Brain microvascular endothelial cell (primary cell): ENCODE data around the gene SLC44A5.

Experiments used
- DNase-seq: peaks from one replicate; pipeline ENCODE4 v3.0.0-alpha.2; 2020
- H3K27ac ChIP-seq: fragments of 250-450 bp; sonication (Bioruptor Pico); 2 replicates; pipeline ENCODE4 v1.5.1; 2020; ENCODE audit warnings: mild to moderate bottlenecking, moderate library complexity
- H3K27me3 ChIP-seq: fragments of 250-450 bp; sonication (Bioruptor Pico); replicated peaks from 2 replicates; pipeline ENCODE4 v1.5.1; 2020; ENCODE audit warnings: mild to moderate bottlenecking
- H3K36me3 ChIP-seq: fragments of 250-450 bp; sonication (Bioruptor Pico); replicated peaks from 2 replicates; pipeline ENCODE4 v1.5.1; 2020; ENCODE audit warnings: mild to moderate bottlenecking
- H3K4me3 ChIP-seq: 2 replicates; pipeline ENCODE4 v1.5.1; 2011; ENCODE audit warnings: low read depth, mild to moderate bottlenecking, control low read depth, low read length, moderate library complexity
- in situ Hi-C: cut with HindIII; loops from 2 replicates; pipeline ENCODE4 v1.10.0; 2017; ENCODE audit warnings: low sequenced_read_pairs, low pct_ligation_motif_present
- TF ChIP-seq, protein P1 (sequence below): IDR thresholded peaks from 2 replicates; pipeline ENCODE4 v1.5.1; 2011; ENCODE audit warnings: low read depth, mild to moderate bottlenecking, moderate library complexity, low read length, control low read depth, inconsistent platforms; ENCODE audit errors: missing control alignments

The SLC44A5 gene

DNA sequence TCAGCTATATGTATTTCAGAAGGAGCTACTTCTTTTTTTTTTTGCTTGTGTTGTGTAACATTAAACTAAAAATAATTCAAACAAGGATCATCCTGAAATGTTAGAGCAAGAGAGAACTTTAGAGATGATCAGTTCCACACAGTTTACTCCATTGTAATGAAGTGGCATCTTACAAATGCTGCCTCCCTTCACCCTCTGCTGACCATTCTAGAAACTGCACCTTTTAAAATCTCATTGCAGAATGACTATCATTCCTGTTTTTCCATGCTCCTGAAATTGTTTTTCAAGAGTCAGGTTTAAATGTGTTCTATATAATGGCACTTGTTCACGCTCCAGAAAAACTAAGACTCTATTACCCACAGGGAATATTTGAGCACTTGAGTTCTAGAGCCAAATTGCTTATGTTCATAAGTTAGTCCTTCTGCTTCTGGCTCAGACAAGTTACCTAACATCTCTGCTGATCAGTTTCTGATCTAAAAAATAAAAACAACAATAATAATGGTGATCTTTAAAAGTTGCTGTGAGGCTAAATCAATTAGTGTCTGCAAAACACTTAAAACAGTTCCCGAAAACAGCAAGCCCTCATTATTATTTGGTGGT is 21.5 kb upstream of the SLC44A5 start:
- in situ Hi-C loops = no loop called here
- peak; percentile 17 for DNase-seq

DNA sequence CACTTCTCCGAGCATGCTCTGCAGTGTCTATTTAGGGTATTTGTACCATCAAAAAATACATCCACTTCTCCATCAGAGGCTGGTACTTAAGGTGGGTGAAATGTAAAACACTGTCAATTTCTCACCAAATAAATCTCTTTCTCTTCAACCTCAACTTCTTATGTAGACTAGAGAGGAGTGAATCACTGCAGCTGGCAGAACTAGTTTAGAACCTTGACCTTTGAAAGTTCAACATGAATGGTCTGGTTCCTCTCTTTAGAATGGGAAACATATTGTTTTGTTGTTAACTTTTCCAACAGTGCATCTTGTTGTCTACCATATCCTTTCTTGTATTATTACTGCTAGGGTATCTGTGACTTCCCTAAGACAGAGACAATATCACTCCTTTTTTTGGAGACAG is 20.1 kb upstream of the SLC44A5 start:
- no peak overlapping the region for H3K4me3 ChIP-seq
- H3K27ac ChIP-seq = no peak overlapping the region
- TF ChIP-seq, protein P1, sequence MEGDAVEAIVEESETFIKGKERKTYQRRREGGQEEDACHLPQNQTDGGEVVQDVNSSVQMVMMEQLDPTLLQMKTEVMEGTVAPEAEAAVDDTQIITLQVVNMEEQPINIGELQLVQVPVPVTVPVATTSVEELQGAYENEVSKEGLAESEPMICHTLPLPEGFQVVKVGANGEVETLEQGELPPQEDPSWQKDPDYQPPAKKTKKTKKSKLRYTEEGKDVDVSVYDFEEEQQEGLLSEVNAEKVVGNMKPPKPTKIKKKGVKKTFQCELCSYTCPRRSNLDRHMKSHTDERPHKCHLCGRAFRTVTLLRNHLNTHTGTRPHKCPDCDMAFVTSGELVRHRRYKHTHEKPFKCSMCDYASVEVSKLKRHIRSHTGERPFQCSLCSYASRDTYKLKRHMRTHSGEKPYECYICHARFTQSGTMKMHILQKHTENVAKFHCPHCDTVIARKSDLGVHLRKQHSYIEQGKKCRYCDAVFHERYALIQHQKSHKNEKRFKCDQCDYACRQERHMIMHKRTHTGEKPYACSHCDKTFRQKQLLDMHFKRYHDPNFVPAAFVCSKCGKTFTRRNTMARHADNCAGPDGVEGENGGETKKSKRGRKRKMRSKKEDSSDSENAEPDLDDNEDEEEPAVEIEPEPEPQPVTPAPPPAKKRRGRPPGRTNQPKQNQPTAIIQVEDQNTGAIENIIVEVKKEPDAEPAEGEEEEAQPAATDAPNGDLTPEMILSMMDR = no peak
- DNase-seq = no peak
- in situ Hi-C loops = no loop called here
- no peaks in the 10 kb centered on the region for H3K36me3 ChIP-seq
- no peaks in the 10 kb centered on the region for H3K27me3 ChIP-seq

More for the DNA sequence above, 21.5 kb upstream of the SLC44A5 start:
- no peak overlapping the region for H3K27ac ChIP-seq
- no peaks in the 10 kb centered on the region for H3K27me3 ChIP-seq
- no peak overlapping the region for H3K4me3 ChIP-seq
- TF ChIP-seq, protein P1 = peak; percentile 73
- no peaks in the 10 kb centered on the region for H3K36me3 ChIP-seq

DNA sequence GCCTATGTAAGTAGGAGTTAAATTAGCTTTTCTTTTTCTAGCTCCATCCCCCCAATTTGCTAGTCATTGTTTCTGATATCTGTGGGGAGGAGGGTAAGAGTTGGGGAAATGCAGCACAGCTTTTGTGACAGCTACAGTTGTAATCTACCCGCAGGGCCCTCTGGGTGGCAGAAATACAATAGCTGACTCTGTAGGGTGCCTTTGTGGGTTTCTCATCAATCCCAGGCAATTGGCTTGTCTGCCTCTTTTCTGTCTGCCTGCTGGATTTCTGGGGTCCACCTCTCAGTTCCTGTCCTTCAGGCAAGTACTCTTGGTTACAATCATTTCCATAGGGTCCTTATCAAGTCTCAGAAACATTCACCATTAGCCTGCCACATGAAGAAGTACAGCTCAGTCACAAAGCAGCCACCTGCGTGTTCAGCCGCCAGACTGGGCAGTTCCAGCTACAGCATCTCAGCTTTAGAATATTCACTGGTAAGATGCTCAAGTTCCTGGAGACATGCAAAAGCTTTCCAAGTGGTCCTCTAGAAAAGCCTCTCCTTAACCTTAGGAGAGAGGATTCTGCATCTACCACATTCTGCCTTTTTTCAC is 19.2 kb upstream of the SLC44A5 start:
- DNase-seq = no peak
- Histone ChIP-seq H3K36me3 (no peaks in the 10 kb centered on the region), H3K27me3 (no peaks in the 10 kb centered on the region), H3K4me3 (no peak overlapping the region), H3K27ac (no peak overlapping the region)
- in situ Hi-C loops = no loop called here
- TF ChIP-seq, protein P1 = no peak

DNA sequence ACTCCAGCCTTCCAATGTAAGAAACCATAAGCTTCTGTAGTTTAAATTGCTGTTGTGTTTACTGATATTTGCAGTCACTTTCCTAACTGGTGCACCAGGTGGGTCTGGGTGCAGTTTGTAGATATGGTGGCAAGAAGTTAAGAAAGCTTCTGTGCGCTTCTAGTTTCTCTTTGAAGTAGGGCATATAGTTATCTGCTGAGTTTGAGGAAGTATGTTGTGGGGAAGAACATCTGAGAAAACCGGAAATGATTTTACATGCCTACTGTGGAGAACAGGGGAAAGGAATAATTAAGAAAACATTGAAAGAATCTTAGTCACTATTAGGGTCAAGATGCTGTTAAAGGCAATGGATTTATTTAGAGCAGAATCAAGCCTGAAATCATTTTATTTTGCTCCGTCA is 14.9 kb upstream of the SLC44A5 start:
- DNase-seq = no peak
- H3K4me3 ChIP-seq = no peak overlapping the region
- TF ChIP-seq, protein P1 = no peak
- no peaks in the 10 kb centered on the region for H3K36me3 ChIP-seq
- in situ Hi-C loops = no loop called here
- H3K27me3 ChIP-seq = no peaks in the 10 kb centered on the region
- H3K27ac ChIP-seq = no peak overlapping the region

DNA sequence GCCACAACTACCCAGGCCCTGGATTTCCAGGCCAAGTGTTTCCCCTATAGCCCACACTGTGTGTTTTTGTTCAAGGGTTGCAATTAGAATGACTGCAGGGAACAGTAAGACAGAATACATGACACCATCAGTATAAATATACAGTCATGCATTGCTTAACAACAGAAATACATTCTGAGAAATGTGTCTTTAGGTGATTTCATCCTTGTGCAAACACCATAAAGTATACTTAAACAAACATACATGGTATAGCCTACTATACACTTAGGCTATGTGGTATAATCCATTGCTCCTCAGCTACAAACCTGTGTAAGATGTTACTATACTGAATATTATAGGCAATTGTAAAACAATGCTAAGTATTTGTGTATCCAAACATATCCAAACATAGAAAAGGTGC is 7.5 kb upstream of the SLC44A5 start:
- in situ Hi-C loops = no loop called here
- H3K27ac ChIP-seq = no peak overlapping the region
- no peak overlapping the region for H3K4me3 ChIP-seq
- TF ChIP-seq, protein P1 = no peak
- no peaks in the 10 kb centered on the region for H3K36me3 ChIP-seq
- peaks cover 24% of the 10 kb centered on the region for H3K27me3 ChIP-seq
- no peak for DNase-seq
